AG04450 (cell line): ENCODE measurements around the gene RAB28. TPM values are rescaled to one million over a fixed set of nuclear protein-coding genes. Genes with fewer than 3 reads are reported as not detected.

Experiments
- CTCF ChIA-PET: fragments of 300-600, 350-600 bp; formaldehyde crosslinking; extraction: SDS; loops from one replicate; lab custom pipeline; 2022; ENCODE audit warnings: antibody characterized with exemption, inconsistent platforms; lab: Charles Lee
- POLR2A ChIA-PET: fragments of 350-600 bp; formaldehyde crosslinking; extraction: SDS; loops from one replicate; lab custom pipeline; 2021; ENCODE audit warnings: antibody characterized with exemption, inconsistent platforms; lab: Yijun Ruan, JAX
- DNase-seq: peaks from one replicate; pipeline ENCODE4 v3.0.0-alpha.2; 2011; ENCODE audit warnings: low read depth, low spot score
- H3K27ac ChIP-seq: one replicate; pipeline ENCODE4 v1.5.1; 2012; ENCODE audit warnings: low read depth, low read length, control low read depth
- H3K27me3 ChIP-seq: one replicate; pipeline ENCODE4 v1.6.0; 2012; ENCODE audit warnings: low read length; ENCODE audit not compliant: control insufficient read depth, insufficient read depth
- H3K4me3 ChIP-seq: 2 replicates; pipeline ENCODE4 v1.5.1; 2011; ENCODE audit warnings: mild to moderate bottlenecking, low read depth, low read length, control low read depth
- H3K9me3 ChIP-seq: 2 replicates; pipeline ENCODE4 v1.5.1; 2012; ENCODE audit warnings: low read length; ENCODE audit not compliant: control insufficient read depth, insufficient read depth
- CTCF ChIP-seq: IDR thresholded peaks from 2 replicates; pipeline ENCODE4 v1.5.1; 2011; ENCODE audit warnings: low read depth, low read length, control low read depth, inconsistent platforms
- polyA plus RNA-seq: library from polyadenylated mRNA; depleted of rRNA; stranded (reverse); fragments of >200 nt; gene quantifications from 2 replicates; pipeline ENCODE4 v1.2.3, GENCODE V29; 2011

Gene RAB28
- polyA plus RNA-seq, 1 experiment, result 19.8 TPM

- no peak for DNase-seq
- Histone ChIP-seq H3K9me3 (peaks cover 12% of the 10 kb centered on the region), H3K4me3 (no peak overlapping the region), H3K27ac (no peak overlapping the region), H3K27me3 (peaks cover 94% of the 10 kb centered on the region)
- POLR2A ChIA-PET, result no interaction called here
- no peak for TF ChIP-seq CTCF
- CTCF ChIA-PET, result no interaction called here
Measured at GRCh38 chr4:13528821-13529127, 44.6 kb upstream of the RAB28 start.

GRCh38 chr4:13527981-13528820 is 44.1 kb upstream of the RAB28 start:
- TF ChIP-seq CTCF, result no peak
- H3K4me3 ChIP-seq, result no peak overlapping the region
- ChIA-PET CTCF (no interaction called here), POLR2A (no interaction called here)
- H3K9me3 ChIP-seq, result peaks cover 18% of the 10 kb centered on the region
- no peak for DNase-seq
- H3K27ac ChIP-seq, result no peak overlapping the region
- peaks cover 95% of the 10 kb centered on the region for H3K27me3 ChIP-seq

DNA sequence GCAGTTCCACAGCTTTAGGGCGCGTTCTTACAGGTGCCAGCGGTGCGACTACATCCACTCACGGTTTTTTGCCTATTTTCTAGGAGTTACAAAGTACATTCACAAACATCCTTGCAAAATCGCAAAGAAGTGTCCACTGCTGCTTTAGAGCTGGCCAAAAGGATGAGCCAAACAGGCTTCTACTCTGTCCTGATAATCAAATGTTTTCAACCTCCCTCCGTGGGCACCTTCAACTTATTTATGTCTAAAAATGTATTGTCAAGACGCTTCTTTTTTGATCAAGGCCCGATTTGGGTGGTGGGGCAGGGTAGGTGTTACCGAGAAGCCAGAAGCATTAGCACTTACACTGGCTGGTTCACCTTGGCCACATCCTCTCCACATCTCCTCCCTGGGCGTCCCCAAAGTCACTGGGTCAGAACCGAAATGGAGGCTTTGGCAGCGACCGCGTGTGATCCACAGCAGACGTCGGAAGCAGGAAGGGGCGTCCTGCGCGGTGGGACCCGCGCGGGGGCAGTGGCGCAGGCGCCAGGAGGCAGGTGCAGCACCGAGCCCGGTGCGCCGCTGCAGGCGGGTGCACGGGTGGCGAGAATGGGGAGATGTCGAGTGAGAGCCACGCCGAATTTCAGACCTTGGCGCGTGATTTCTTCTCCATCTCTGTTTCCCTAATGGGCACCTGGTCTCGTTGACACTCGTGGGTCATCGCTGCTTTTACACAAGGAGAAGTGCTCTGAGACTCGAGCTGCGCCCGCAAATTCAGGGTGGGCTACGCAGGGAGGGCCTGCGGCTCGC is 43.2 kb upstream of the RAB28 start:
- TF ChIP-seq CTCF, result no peak
- POLR2A ChIA-PET, result no interaction called here
- Histone ChIP-seq H3K27me3 (peaks cover 95% of the 10 kb centered on the region), H3K4me3 (no peak overlapping the region), H3K27ac (no peak overlapping the region), H3K9me3 (peaks cover 24% of the 10 kb centered on the region)
- CTCF ChIA-PET, result no interaction called here
- no peak for DNase-seq

GRCh38 chr4:13526658-13527057 is 42.5 kb upstream of the RAB28 start:
- POLR2A ChIA-PET, result no interaction called here
- DNase-seq, result no peak
- Histone ChIP-seq H3K27ac (no peak overlapping the region), H3K4me3 (no peak overlapping the region), H3K9me3 (peaks cover 24% of the 10 kb centered on the region), H3K27me3 (peaks cover 96% of the 10 kb centered on the region)
- CTCF ChIA-PET, result no interaction called here
- TF ChIP-seq CTCF, result no peak
